Fibroblast of upper back skin (primary cell): ENCODE results near the gene PAQR5.
"Not testable (repeated sequence)": the region's sequence is repeated elsewhere in the genome, so short reads cannot be mapped to it uniquely, and the experiment has no call there.

Experiments
- DNase-seq: peaks from one replicate; pipeline ENCODE4 v3.0.0-alpha.2; 2013

Gene PAQR5, protein sequence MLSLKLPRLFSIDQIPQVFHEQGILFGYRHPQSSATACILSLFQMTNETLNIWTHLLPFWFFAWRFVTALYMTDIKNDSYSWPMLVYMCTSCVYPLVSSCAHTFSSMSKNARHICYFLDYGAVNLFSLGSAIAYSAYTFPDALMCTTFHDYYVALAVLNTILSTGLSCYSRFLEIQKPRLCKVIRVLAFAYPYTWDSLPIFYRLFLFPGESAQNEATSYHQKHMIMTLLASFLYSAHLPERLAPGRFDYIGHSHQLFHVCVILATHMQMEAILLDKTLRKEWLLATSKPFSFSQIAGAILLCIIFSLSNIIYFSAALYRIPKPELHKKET

DNA sequence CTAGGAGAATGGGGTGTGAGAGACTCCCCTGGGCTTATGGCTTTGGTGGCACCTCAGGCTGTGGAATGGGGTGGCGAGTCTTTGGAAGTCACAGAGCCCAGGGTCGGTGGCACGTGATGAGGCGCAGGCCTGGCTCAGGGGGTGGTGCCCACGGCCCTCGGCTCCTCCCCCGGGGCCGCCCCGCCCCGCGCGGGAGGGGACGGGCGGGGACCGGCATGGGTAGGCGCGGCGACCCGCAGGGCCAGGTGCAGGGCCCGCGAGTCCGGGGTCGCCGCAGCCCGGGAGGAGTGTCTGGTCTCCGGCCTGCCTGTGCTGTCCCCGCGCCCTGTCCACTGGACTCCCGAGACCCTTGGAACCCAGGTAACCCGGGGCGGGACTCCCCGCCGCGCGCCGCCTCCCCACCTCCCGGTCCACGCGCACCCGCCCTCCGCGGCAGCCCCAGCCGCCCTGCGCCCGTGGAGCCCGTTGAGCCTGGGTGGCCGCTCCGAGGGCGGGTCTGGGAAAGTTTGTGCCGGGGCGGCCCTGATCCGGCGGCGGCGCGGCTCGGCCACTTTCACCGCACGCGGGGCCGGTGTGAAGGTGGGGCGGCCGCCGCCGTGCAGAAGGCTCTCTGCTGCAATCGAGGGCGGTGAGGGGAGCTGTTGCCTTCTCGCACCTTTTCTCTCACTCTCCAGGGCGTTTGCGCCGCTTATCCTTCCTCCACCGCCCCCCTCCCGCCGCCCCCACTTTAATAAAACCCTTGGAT lies at the start of gene PAQR5:
Gene PAQR5 (plus strand): TSS at position 216 of the 745 bp plus-strand sequence. CDS start 61,169 bp downstream, outside the sequence.
- no peak for DNase-seq

- DNase-seq: peak; percentile 86
These were observed 45.6 kb upstream of the PAQR5 start for GRCh38 chr15:69253156-69253555.

GRCh38 chr15:69265347-69265955 lies 33.3 kb upstream of the PAQR5 start:
- peak; percentile 40 for DNase-seq

GRCh38 chr15:69271217-69271616 lies 27.5 kb upstream of the PAQR5 start:
- no peak for DNase-seq

DNA sequence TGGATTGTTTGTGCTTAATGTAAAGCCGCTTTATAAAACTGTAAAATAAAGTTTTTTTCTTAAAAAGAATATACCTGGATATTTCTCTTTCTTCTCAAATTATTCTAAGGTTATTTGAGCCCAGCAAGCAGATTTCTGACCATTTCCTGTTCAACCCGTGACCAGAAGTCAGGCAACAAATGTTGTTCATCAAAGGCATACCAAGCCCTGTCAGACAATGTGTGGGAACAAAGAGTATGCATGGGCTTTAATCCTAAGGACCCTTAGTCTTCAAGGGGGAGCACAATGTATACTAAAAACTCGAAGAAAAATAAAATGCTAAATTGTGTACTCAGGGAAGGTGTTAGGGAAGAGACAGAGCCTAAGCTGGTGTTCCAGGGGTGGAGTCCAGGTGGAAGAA lies 26.6 kb upstream of the PAQR5 start:
- DNase-seq: no peak

- no peak for DNase-seq
These were observed 25.8 kb upstream of the PAQR5 start for GRCh38 chr15:69272891-69273290.

DNA sequence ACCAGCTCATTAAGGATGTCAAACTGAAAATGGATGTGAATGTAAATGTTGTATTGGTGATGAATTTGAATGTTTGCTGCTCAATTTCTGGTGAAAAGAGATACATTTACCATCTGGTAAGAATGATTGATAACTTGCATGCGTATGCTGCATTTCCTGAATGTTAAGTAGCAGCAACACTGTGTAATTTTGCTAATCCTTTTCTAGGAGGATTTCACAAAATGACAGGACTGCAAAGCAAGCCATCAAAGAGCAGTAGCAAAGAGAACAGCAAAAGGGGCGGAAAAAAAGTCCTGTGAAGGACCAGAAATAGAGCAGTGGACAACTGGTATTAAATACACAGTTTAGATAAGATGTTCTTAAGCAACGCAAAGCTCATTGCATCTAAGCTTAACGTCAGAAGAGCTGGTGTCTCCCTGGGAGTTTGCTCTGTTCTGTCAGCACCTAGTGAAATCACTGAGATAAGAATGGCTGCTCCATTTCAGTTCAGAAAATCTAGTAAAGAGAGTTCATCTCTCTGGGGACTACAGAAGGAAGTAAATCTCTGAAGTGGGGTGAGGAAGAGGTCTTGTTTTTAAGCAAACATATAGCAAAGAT lies 23.5 kb upstream of the PAQR5 start:
- no peak for DNase-seq

DNA sequence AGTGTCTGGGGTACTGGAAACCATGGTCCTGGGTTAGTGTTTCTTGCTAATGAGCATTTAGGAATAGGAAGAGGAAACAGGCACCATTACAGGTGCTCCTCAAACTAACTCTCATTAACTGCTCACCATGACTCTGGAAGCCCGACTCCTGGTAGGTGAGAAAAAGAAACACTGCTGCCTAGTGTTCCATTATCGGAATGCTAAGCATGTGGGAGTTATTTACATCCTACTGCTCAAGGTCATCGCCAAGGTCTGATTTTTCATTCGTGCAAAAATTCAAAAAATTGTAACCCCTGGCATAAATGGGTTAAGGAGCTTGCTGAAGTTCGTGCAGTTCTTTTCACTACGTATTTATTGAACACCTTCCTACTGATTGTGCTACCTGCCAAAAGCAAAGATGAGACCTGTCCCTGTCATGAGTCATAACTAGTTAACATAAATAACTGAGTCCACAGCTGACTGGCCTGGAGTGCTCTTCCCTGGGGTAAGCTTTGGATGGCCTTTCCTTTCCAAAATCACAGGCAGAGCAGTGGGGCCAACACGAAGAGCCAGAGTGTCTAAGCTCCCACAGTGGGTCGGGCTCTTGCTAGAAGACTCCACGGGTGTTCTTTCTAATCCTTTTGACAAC lies 22.7 kb upstream of the PAQR5 start:
- no peak for DNase-seq

- DNase-seq: no peak
These were observed 21.4 kb upstream of the PAQR5 start for GRCh38 chr15:69277316-69277715.

- no peak for DNase-seq
These were observed 19.1 kb upstream of the PAQR5 start for GRCh38 chr15:69279636-69280035.

- peak; percentile 56 for DNase-seq
These were observed 17.9 kb upstream of the PAQR5 start for GRCh38 chr15:69280783-69281182.

- DNase-seq: no peak
These were observed 16.5 kb upstream of the PAQR5 start for GRCh38 chr15:69282104-69282743.

DNA sequence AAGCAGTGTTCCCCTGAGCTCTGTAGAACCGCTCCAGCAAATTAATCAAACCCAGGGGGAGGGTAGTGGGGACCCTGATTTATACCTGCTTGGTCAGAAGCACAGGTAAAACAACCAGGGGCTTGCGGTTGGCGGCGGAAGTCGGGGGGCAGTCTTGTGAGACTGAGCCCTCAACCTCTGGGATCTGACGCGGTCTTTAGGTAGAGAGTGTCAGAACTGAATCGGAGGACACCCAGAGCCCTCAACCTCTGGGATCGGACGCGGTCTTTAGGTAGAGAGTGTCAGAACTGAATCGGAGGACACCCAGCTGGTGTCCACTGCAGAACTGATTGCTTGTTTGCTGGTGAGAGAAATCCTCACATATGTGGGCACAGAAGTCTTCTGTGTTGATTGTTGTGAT lies 12.9 kb upstream of the PAQR5 start:
- DNase-seq: no peak

GRCh38 chr15:69288011-69288410 lies 10.7 kb upstream of the PAQR5 start:
- no peak for DNase-seq

- DNase-seq: no peak
These were observed 10.0 kb upstream of the PAQR5 start for GRCh38 chr15:69288531-69289341.

GRCh38 chr15:69289342-69290146 lies 9.2 kb upstream of the PAQR5 start:
- DNase-seq: no peak

- no peak for DNase-seq
These were observed 8.2 kb upstream of the PAQR5 start for GRCh38 chr15:69290346-69291164.

GRCh38 chr15:69291651-69292050 lies 7.1 kb upstream of the PAQR5 start:
- DNase-seq: not testable (repeated sequence)

- DNase-seq: no peak
These were observed 5.8 kb upstream of the PAQR5 start for GRCh38 chr15:69292826-69293420.
